K562 (cell line): ENCODE results near the gene SPRYD3. TPM values are rescaled to one million over a fixed set of nuclear protein-coding genes. Genes with fewer than 3 reads are reported as not detected.

Source experiments
- ATAC-seq: fragments of 200-7000 bp; cut with Tn5 transposase; 3 replicates; pipeline ENCODE4 v1.9.1; 2020; ENCODE audit warnings: moderate library complexity
- BruUV-seq: library from RNA; stranded (reverse); fragments of 400-500 nt; replicated peaks from 2 replicates; lab custom pipeline; 2021; lab: Mats Ljungman, UMichigan
- CTCF ChIA-PET: fragments of 300-600 bp; formaldehyde crosslinking; extraction: SDS; loops from one replicate; lab custom pipeline; 2021; ENCODE audit warnings: low intra/inter-chr PET ratio; lab: Yijun Ruan, JAX
- POLR2A ChIA-PET: fragments of 300-600, 350-650 bp; sonication (Branson Sonifier 250); formaldehyde crosslinking; extraction: SDS; loops from one replicate; lab custom pipeline; 2021; ENCODE audit warnings: antibody characterized with exemption, inconsistent platforms; lab: Yijun Ruan, JAX
- DNase-seq, 4 experiments: peaks; one replicate each; pipeline versions ENCODE4 v3.0.0 to v3.0.0-alpha.2; 2011 to 2018; ENCODE audit warnings: low spot score in 3 of 4, mixed read lengths in 3 of 4; ENCODE audit errors: extremely low read depth in 1 of 4
- FAIRE-seq: peaks from 2 replicates; lab custom pipeline; 2011; peaks lifted over from hg19 to GRCh38; lab: Jason Lieb, UNC
- H2AFZ ChIP-seq: 2 replicates; pipeline ENCODE4 v1.6.0; 2011; ENCODE audit warnings: low read depth, low read length, control low read depth, inconsistent platforms
- H3K27ac ChIP-seq: fragments of 200-600 bp; 3 replicates; pipeline ENCODE4 v1.8.0; 2011; ENCODE audit warnings: low read depth, mild to moderate bottlenecking, control low read depth, inconsistent platforms, low read length, moderate library complexity, mixed read lengths; ENCODE audit errors: extremely low read depth
- H3K27me3 ChIP-seq, 2 experiments: fragments of 300-600 bp in 1 of 2; 2 replicates in 1 of 2; 3 replicates in 1 of 2; pipeline versions ENCODE4 v1.6.0 to v1.8.0; 2011; ENCODE audit warnings: inconsistent platforms in 2 of 2, low read length in 2 of 2, mild to moderate bottlenecking in 1 of 2, mixed read lengths in 1 of 2, moderate library complexity in 1 of 2; ENCODE audit not compliant: control insufficient read depth in 2 of 2, insufficient read depth in 2 of 2
- H3K36me3 ChIP-seq: fragments of 300-600 bp; 3 replicates; pipeline ENCODE4 v1.8.0; 2011; ENCODE audit warnings: mild to moderate bottlenecking, low read length, inconsistent platforms; ENCODE audit not compliant: control insufficient read depth, insufficient read depth
- H3K4me1 ChIP-seq, 2 experiments: fragments of 200-600 bp in 1 of 2; replicated peaks in 1 of 2; 2 replicates in 1 of 2; 3 replicates in 1 of 2; pipeline versions ENCODE4 v1.5.1 to v1.8.0; 2011; ENCODE audit warnings: inconsistent platforms in 2 of 2, low read length in 2 of 2, mild to moderate bottlenecking in 1 of 2, mixed read lengths in 1 of 2, moderate library complexity in 1 of 2; ENCODE audit not compliant: control insufficient read depth in 2 of 2, insufficient read depth in 2 of 2
- H3K4me2 ChIP-seq: 2 replicates; pipeline ENCODE4 v1.6.1; 2011; ENCODE audit warnings: low read length, control low read depth, inconsistent platforms, mixed read lengths; ENCODE audit not compliant: insufficient read depth
- H3K4me3 ChIP-seq: fragments of 200-600 bp; sonication (generic), shearing (Covaris generic); 2 replicates; pipeline ENCODE4 v1.5.1; 2016; ENCODE audit warnings: control low read depth, inconsistent platforms
- H3K79me2 ChIP-seq: fragments of 200-600 bp; 3 replicates; pipeline ENCODE4 v1.8.0; 2011; ENCODE audit warnings: low read length, inconsistent platforms; ENCODE audit not compliant: control insufficient read depth, insufficient read depth
- H3K9ac ChIP-seq, 2 experiments: 2 replicates each; pipeline versions ENCODE4 v1.6.0 to v1.6.1; 2011; ENCODE audit warnings: low read depth in 2 of 2, low read length in 2 of 2, control low read depth in 1 of 2, inconsistent platforms in 1 of 2, mild to moderate bottlenecking in 1 of 2, mixed read lengths in 1 of 2; ENCODE audit not compliant: insufficient read depth in 1 of 2
- H3K9me1 ChIP-seq: one replicate; pipeline ENCODE4 v1.6.0; 2011; ENCODE audit warnings: inconsistent platforms, mild to moderate bottlenecking, low read length, moderate library complexity; ENCODE audit not compliant: control insufficient read depth, insufficient read depth
- H3K9me3 ChIP-seq: replicated peaks from 2 replicates; pipeline ENCODE4 v1.5.1; 2011; ENCODE audit warnings: low read depth, low read length, inconsistent platforms; ENCODE audit not compliant: control insufficient read depth, insufficient read depth
- H4K20me1 ChIP-seq: replicated peaks from 2 replicates; pipeline ENCODE4 v1.6.1; 2011; ENCODE audit warnings: low read length, inconsistent platforms, mixed read lengths; ENCODE audit not compliant: control insufficient read depth, insufficient read depth
- DNMT1 ChIP-seq: fragments of 450-650 bp; IDR thresholded peaks from 2 replicates; pipeline ENCODE4 v1.6.1; 2016; ENCODE audit warnings: antibody characterized with exemption, mild to moderate bottlenecking
- FOS ChIP-seq: IDR thresholded peaks from 3 replicates; pipeline ENCODE4 v1.6.1; 2011; ENCODE audit not compliant: insufficient read length; ENCODE audit errors: extremely low read depth
- FOXA3 ChIP-seq, 2 experiments: fragments of 450-650 bp in 1 of 2; sonication (generic) in 1 of 2; formaldehyde crosslinking; IDR thresholded peaks in 1 of 2; conservative IDR thresholded peaks in 1 of 2; 2 replicates each; pipeline versions ENCODE4 v1.4.0 to v1.8.0; 2020 to 2022; ENCODE audit warnings: mild to moderate bottlenecking in 2 of 2, missing genetic modification reagents in 1 of 2
- HDAC1 ChIP-seq, 2 experiments: fragments of 450-650 bp; IDR thresholded peaks; 2 replicates each; pipeline ENCODE4 v1.6.1; 2016 to 2017; ENCODE audit warnings: inconsistent platforms in 1 of 2, mild to moderate bottlenecking in 1 of 2, moderate library complexity in 1 of 2
- HMG20B ChIP-seq: fragments of 250-450 bp; sonication (Bioruptor Pico); IDR thresholded peaks from 2 replicates; pipeline ENCODE4 v1.5.0; 2021; ENCODE audit warnings: mild to moderate bottlenecking
- MLX ChIP-seq, 2 experiments: fragments of 450-650 bp in 1 of 2; sonication (generic) in 1 of 2; formaldehyde crosslinking; conservative IDR thresholded peaks; 2 replicates each; pipeline versions ENCODE4 v1.4.0 to v1.8.1; 2020 to 2022; ENCODE audit warnings: mild to moderate bottlenecking in 1 of 2, missing genetic modification reagents in 1 of 2
- NR2C1 ChIP-seq, 2 experiments: fragments of 450-650 bp; IDR thresholded peaks; 2 replicates each; pipeline ENCODE4 v1.6.1; 2017; ENCODE audit warnings: mild to moderate bottlenecking in 2 of 2, antibody characterized with exemption in 1 of 2, inconsistent platforms in 1 of 2, missing compliant biosample characterization in 1 of 2, missing genetic modification characterization in 1 of 2
- PHF8 ChIP-seq: fragments of 200-600 bp; sonication (generic); IDR thresholded peaks from 2 replicates; pipeline ENCODE4 v1.6.1; 2012; ENCODE audit warnings: mixed run types, mild to moderate bottlenecking, inconsistent platforms, low read length, moderate library complexity, borderline replicate concordance
- ZC3H8 ChIP-seq: fragments of 450-650 bp; IDR thresholded peaks from 2 replicates; pipeline ENCODE4 v1.6.1; 2017
- ZNF384 ChIP-seq: IDR thresholded peaks from 2 replicates; pipeline ENCODE4 v1.6.1; 2012; ENCODE audit warnings: low read depth, low read length, improper control_type of control experiment
- WGBS: fragments of 100-300 bp; shearing (Covaris generic); methylation state at CpG from one replicate; pipeline ENCODE4 v1.1.6; 2016; ENCODE audit warnings: low coverage, mixed read lengths; ENCODE audit not compliant: insufficient coverage; ENCODE audit errors: missing lambda C conversion rate; 5-methylcytosine and 5-hydroxymethylcytosine counted together
- in situ Hi-C: fragments of 300-500 bp; cut with MboI; formaldehyde crosslinking; loops from 4 replicates; pipeline ENCODE4 v1.15.0; 2018; ENCODE audit warnings: inconsistent platforms, mixed read lengths
- intact Hi-C: fragments of 100-400 bp; cut with micrococcal nuclease; formaldehyde crosslinking; loops from 2 replicates; pipeline ENCODE4 v1.14.2; 2022
- polyA plus RNA-seq, 8 experiments: library from polyadenylated mRNA; depleted of rRNA in 4 of 8; stranded (reverse) in 5 of 8; unstranded in 3 of 8; fragments of >200 nt; fragmentation: Nextera tagmentation in 2 of 8; fragmentation: Illumina TruSeq in 1 of 8; extraction: Ambion mirVana in 2 of 8; extraction: Trizol in 1 of 8; gene quantifications; 2 replicates each; pipeline versions ENCODE4 v1.2.1 to v1.2.3, GENCODE V29; 2011 to 2014; ENCODE audit warnings: inconsistent platforms in 1 of 8, missing spikeins in 1 of 8
- total RNA-seq, 7 experiments: library from RNA; depleted of rRNA in 6 of 7; stranded (reverse); fragments of >200 nt in 6 of 7; fragmentation: Illumina TruSeq in 2 of 7; extraction: Trizol in 2 of 7; gene quantifications; 2 replicates each; pipeline versions ENCODE4 v1.2.1 to v1.2.3, GENCODE V29; 2011 to 2021; ENCODE audit warnings: low replicate concordance in 1 of 7
- TF ChIP-seq, protein P1 (sequence below): IDR thresholded peaks from 2 replicates; pipeline ENCODE4 v1.6.1; 2016; ENCODE audit warnings: missing genetic modification characterization, missing compliant biosample characterization
- TF ChIP-seq, protein P2 (sequence below), 2 experiments: fragments of 450-650 bp; IDR thresholded peaks; 2 replicates each; pipeline ENCODE4 v1.6.1; 2016; ENCODE audit warnings: mild to moderate bottlenecking in 2 of 2, borderline replicate concordance in 1 of 2, low read depth in 1 of 2, moderate library complexity in 1 of 2

SPRYD3 gene
- total and polyA plus RNA-seq, 9 of the 15 experiments (the other 6 are each of a cell fraction or from before 2014, with no cell fraction given), result 1.5 to 13.6 (median 7.6) TPM

DNA sequence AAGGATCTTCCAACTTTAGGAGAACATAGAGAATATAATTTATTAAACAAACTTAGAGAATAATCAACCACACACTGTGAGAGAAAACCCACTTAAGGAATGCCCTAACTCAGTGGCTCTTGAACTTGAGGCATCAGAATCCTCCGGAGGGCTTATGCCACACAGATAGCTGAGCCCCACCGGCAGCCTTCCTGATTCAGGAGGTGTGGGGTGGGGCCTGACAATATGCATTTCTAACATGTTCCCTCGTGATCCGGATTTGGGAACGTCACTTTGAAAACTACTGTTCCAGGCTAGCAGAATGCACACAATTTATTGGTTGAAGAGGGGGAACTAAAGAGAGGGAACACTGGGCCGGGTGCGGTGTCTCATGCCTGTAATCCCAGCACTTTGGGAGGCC, 22.1 kb upstream of the SPRYD3 start:
- no peaks in the 10 kb centered on the region for H4K20me1 ChIP-seq
- H3K27ac ChIP-seq, result no peak overlapping the region
- 35% methylated on average over 5 of the region's 7 CpGs for WGBS
- intact Hi-C loops, result no loop called here
- no peaks in the 10 kb centered on the region for H3K9me3 ChIP-seq
- in situ Hi-C loops, result loop anchor here (5.0 kb wide), 1 partner anchor 34 kb away; no protein-coding TSS in a partner anchor
- FAIRE-seq (no peak), DNase-seq (peak in 1 of 4 experiments; percentile 0), ATAC-seq (no peak)
- ChIA-PET CTCF (no interaction called here), POLR2A (interaction anchor here (1.2 to 1.4 kb wide), 3 partner anchors 10 to 22 kb away, joined by 3 to 4 read pairs (median 3); partner anchors contain the start of gene SPRYD3)
- peak overlapping the region; percentile 54 for H2AFZ ChIP-seq
- peaks cover 40 to 43% of the 10 kb centered on the region in 2 experiments for H3K4me1 ChIP-seq
- H3K4me2 ChIP-seq, result no peak overlapping the region
- peaks cover 6% of the 10 kb centered on the region for H3K9me1 ChIP-seq
- H3K9ac ChIP-seq, result no peak overlapping the region
- no peaks in the 10 kb centered on the region; a peak in 1 of 5 replicates for H3K27me3 ChIP-seq
- H3K79me2 ChIP-seq, result no peaks in the 10 kb centered on the region
- no peaks in the 10 kb centered on the region for H3K36me3 ChIP-seq
- no TSS peak for BruUV-seq
- no peak overlapping the region for H3K4me3 ChIP-seq
- TF ChIP-seq, protein P1, sequence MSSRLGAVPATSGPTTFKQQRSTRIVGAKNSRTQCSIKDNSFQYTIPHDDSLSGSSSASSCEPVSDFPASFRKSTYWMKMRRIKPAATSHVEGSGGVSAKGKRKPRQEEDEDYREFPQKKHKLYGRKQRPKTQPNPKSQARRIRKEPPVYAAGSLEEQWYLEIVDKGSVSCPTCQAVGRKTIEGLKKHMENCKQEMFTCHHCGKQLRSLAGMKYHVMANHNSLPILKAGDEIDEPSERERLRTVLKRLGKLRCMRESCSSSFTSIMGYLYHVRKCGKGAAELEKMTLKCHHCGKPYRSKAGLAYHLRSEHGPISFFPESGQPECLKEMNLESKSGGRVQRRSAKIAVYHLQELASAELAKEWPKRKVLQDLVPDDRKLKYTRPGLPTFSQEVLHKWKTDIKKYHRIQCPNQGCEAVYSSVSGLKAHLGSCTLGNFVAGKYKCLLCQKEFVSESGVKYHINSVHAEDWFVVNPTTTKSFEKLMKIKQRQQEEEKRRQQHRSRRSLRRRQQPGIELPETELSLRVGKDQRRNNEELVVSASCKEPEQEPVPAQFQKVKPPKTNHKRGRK (tag), result no peak
- TF ChIP-seq ZC3H8 (no peak), ZNF384 (no peak), HDAC1 (IDR thresholded peaks at IDR 0.05) (no peak), MLX (CRISPR knock-in tag; conservative IDR thresholded peaks at IDR 0.05) (no peak), DNMT1 (no peak), HMG20B (CRISPR knock-in tag) (no peak), FOXA3 (CRISPR knock-in tag; conservative IDR thresholded peaks at IDR 0.05 in 1 of 2, IDR thresholded peaks at IDR 0.05 in 1 of 2) (no peak), NR2C1 (IDR thresholded peaks at IDR 0.05) (no peak), NR2C1 (tag; IDR thresholded peaks at IDR 0.05) (no peak), FOS (no peak), PHF8 (no peak)
- TF ChIP-seq, protein P2, sequence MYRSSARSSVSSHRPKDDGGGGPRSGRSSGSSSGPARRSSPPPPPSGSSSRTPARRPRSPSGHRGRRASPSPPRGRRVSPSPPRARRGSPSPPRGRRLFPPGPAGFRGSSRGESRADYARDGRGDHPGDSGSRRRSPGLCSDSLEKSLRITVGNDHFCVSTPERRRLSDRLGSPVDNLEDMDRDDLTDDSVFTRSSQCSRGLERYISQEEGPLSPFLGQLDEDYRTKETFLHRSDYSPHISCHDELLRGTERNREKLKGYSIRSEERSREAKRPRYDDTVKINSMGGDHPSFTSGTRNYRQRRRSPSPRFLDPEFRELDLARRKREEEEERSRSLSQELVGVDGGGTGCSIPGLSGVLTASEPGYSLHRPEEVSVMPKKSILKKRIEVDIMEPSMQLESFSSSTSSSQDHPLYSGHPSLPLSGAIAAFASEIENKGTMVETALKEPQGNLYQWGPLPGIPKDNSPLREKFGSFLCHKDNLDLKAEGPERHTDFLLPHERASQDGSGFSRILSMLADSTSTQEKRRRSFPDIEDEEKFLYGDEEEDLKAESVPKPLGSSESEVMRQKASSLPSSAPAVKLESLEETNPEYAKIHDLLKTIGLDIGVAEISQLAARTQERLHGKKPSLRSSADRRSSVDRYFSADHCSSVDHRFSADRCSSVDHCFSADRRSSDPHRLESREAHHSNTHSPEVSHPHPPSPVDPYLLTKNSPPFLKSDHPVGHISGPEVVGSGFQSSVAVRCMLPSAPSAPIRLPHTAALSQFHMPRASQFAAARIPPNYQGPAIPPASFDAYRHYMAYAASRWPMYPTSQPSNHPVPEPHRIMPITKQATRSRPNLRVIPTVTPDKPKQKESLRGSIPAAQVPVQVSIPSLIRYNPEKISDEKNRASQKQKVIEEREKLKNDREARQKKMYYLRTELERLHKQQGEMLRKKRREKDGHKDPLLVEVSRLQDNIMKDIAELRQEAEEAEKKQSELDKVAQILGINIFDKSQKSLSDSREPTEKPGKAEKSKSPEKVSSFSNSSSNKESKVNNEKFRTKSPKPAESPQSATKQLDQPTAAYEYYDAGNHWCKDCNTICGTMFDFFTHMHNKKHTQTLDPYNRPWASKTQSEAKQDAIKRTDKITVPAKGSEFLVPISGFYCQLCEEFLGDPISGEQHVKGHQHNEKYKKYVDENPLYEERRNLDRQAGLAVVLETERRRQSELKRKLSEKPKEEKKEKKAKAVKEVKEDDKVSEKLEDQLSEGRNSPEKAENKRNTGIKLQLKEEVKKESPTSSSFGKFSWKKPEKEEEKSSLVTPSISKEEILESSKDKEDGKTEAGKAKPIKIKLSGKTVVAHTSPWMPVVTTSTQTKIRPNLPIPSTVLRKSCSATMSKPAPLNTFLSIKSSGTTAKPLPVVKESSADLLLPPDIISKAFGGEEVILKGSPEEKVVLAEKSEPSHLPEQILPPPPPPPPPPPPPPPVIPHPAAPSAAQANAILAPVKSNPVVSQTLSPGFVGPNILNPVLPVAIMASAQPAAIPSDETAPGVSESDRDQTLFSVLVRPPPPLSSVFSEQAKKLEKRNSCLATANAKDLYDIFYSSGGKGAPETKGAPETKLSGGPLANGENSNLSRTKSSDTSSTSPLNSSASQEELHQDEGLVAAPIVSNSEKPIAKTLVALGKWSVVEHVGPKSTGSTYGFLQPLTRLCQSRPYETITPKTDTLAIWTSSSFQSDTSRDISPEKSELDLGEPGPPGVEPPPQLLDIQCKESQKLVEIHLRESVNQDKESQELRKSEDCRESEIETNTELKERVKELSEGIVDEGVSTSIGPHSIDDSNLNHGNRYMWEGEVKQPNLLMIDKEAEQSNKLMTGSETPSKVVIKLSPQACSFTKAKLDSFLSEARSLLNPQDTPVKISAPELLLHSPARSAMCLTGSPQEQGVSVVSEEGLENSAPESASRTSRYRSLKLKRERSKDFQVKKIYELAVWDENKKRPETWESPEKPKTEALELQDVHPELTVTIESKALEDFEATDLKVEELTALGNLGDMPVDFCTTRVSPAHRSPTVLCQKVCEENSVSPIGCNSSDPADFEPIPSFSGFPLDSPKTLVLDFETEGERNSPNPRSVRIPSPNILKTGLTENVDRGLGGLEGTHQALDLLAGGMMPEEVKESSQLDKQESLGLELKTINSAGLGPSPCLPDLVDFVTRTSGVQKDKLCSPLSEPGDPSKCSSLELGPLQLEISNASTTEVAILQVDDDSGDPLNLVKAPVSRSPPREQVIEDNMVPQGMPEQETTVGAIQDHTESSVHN (IDR thresholded peaks at IDR 0.05; ENCODE audit: borderline replicate concordance in 1 of 2, low read depth in 1 of 2), result no peak
